Neuronal stem cell (in vitro differentiated cells): Measurements from ENCODE around the gene DDX23.

ENCODE experiments used
- DNase-seq: peaks from one replicate; pipeline ENCODE4 v3.0.0-alpha.2; 2013; ENCODE audit warnings: low spot score
- H2AFZ ChIP-seq: one replicate; pipeline ENCODE4 v1.6.1; 2013; ENCODE audit warnings: mild to moderate bottlenecking, low read length, inconsistent platforms
- H2AK5ac ChIP-seq: 2 replicates; pipeline ENCODE4 v1.6.1; 2013; ENCODE audit warnings: low read depth, mild to moderate bottlenecking, inconsistent platforms, low read length, moderate library complexity, mixed read lengths
- H2BK120ac ChIP-seq: 2 replicates; pipeline ENCODE4 v1.6.1; 2013; ENCODE audit warnings: low read depth, mild to moderate bottlenecking, inconsistent platforms, low read length, moderate library complexity, mixed read lengths
- H2BK12ac ChIP-seq: one replicate; pipeline ENCODE4 v1.6.1; 2013; ENCODE audit warnings: low read length, inconsistent platforms
- H2BK15ac ChIP-seq: 2 replicates; pipeline ENCODE4 v1.6.1; 2013; ENCODE audit warnings: mild to moderate bottlenecking, low read length, inconsistent platforms, mixed read lengths
- H2BK5ac ChIP-seq: one replicate; pipeline ENCODE4 v1.6.1; 2013; ENCODE audit warnings: inconsistent platforms, mild to moderate bottlenecking, low read length, moderate library complexity
- H3K14ac ChIP-seq: one replicate; pipeline ENCODE4 v1.6.1; 2013; ENCODE audit warnings: low read length, inconsistent platforms
- H3K18ac ChIP-seq: 2 replicates; pipeline ENCODE4 v1.6.1; 2013; ENCODE audit warnings: low read length, inconsistent platforms
- H3K23ac ChIP-seq: 2 replicates; pipeline ENCODE4 v1.6.1; 2013; ENCODE audit warnings: low read depth, mild to moderate bottlenecking, mixed read lengths, low read length, inconsistent platforms; ENCODE audit not compliant: poor library complexity
- H3K27ac ChIP-seq: replicated peaks from 3 replicates; pipeline ENCODE4 v1.5.1; 2013; ENCODE audit warnings: low read length, inconsistent platforms
- H3K27me3 ChIP-seq, 3 experiments: 2 replicates each; pipeline ENCODE4 v1.6.1; 2013; ENCODE audit warnings: low read length in 3 of 3, mild to moderate bottlenecking in 2 of 3, inconsistent platforms in 1 of 3, low read depth in 1 of 3, mixed read lengths in 1 of 3, moderate library complexity in 1 of 3; ENCODE audit not compliant: control insufficient read depth in 3 of 3, insufficient read depth in 3 of 3
- H3K36me3 ChIP-seq, 2 donors: replicated peaks in 1 of 2; 2 replicates each; pipeline ENCODE4 v1.6.1; 2013; ENCODE audit warnings: low read length in 2 of 2; ENCODE audit not compliant: control insufficient read depth in 2 of 2, insufficient read depth in 2 of 2
- H3K4ac ChIP-seq: 2 replicates; pipeline ENCODE4 v1.6.1; 2013; ENCODE audit warnings: inconsistent platforms, mild to moderate bottlenecking, low read length, moderate library complexity
- H3K4me1 ChIP-seq, 2 donors: 1 replicate in 1 of 2; 2 replicates in 1 of 2; pipeline ENCODE4 v1.6.1; 2013; ENCODE audit warnings: low read length in 2 of 2, low read depth in 1 of 2; ENCODE audit not compliant: control insufficient read depth in 2 of 2, insufficient read depth in 1 of 2
- H3K4me2 ChIP-seq: one replicate; pipeline ENCODE4 v1.6.1; 2013; ENCODE audit warnings: mild to moderate bottlenecking, low read length, inconsistent platforms; ENCODE audit not compliant: insufficient read depth, poor library complexity, severe bottlenecking
- H3K4me3 ChIP-seq, 2 donors: 2 replicates each; pipeline ENCODE4 v1.5.1; 2013; ENCODE audit warnings: low read length in 2 of 2, mild to moderate bottlenecking in 2 of 2, inconsistent platforms in 1 of 2, moderate library complexity in 1 of 2
- H3K79me1 ChIP-seq: one replicate; pipeline ENCODE4 v1.6.1; 2013; ENCODE audit warnings: low read depth, mild to moderate bottlenecking, inconsistent platforms, low read length, moderate library complexity
- H3K9ac ChIP-seq: one replicate; pipeline ENCODE4 v1.6.1; 2013; ENCODE audit warnings: mild to moderate bottlenecking, low read depth, low read length, inconsistent platforms; ENCODE audit not compliant: poor library complexity
- H3K9me3 ChIP-seq, 2 donors: replicated peaks in 1 of 2; 2 replicates each; pipeline versions ENCODE3 to v1.6.1; 2013; ENCODE audit warnings: low read length in 2 of 2, mild to moderate bottlenecking in 2 of 2, inconsistent platforms in 1 of 2, low read depth in 1 of 2, mixed read lengths in 1 of 2, moderate library complexity in 1 of 2; ENCODE audit not compliant: control insufficient read depth in 2 of 2, insufficient read depth in 1 of 2
- H4K8ac ChIP-seq: one replicate; pipeline ENCODE4 v1.6.1; 2013; ENCODE audit warnings: low read depth, mild to moderate bottlenecking, inconsistent platforms, low read length, moderate library complexity
- H4K91ac ChIP-seq: one replicate; pipeline ENCODE4 v1.6.1; 2013; ENCODE audit warnings: low read length, low read depth, mild to moderate bottlenecking, inconsistent platforms; ENCODE audit not compliant: poor library complexity
- WGBS, 2 donors: extraction: QIAGEN DNeasy Blood & Tissue Kit; methylation state at CpG; one replicate each; pipeline ENCODE4 v1.1.7; 2013; ENCODE audit warnings: missing lambda C conversion rate in 2 of 2, mixed read lengths in 1 of 2; ENCODE audit not compliant: insufficient read length in 2 of 2, insufficient replicate concordance in 1 of 2; ENCODE audit errors: extremely low coverage in 2 of 2; 5-methylcytosine and 5-hydroxymethylcytosine counted together

DDX23 gene

DNA sequence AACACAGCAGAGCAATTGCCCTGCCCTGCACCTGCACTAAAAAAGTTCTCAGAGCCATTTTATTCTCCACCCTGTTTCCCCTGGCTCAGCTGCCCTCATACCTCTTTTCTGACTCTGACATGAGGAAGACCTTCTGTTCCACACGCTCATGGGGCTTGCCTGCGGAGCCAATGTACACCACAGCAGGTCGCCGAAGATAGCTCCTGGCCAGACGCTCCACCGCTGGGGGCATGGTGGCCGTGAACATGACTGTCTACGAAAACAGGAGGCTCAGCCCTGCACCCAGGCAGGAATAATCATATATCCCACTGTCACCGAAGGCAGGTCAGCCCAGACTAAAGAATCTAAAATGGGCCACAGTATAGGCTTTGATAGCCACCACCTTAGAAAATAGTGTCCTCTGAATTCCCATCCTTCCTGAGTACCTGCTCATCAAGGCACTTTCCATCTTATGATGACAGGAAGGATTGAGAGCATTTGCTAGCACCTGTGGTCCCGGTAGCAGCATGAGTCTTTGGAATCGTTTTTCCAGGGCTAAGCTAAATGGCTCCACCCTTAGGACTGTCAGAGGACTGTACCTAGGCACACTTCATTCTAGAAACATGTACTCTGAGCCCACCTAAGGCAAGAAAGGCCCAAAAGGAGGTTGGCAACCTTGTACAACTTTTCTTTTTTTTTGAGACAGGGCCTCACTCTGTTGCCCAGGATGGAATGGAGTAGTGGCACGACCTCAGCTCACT lies 19.5 kb downstream of the DDX23 start:
- H3K9ac ChIP-seq = no peak overlapping the region
- H3K4me2 ChIP-seq = no peak overlapping the region
- no peak overlapping the region for H2AK5ac ChIP-seq
- no peak overlapping the region for H3K14ac ChIP-seq
- no peaks in the 10 kb centered on the region for H3K27me3 ChIP-seq
- no peak overlapping the region for H3K27ac ChIP-seq
- no CpG with 5 or more reads among the region's 12 CpGs for WGBS, 2 donors
- H3K9me3 ChIP-seq = no peaks in the 10 kb centered on the region
- H2BK120ac ChIP-seq = no peak overlapping the region
- no peak overlapping the region for H3K4ac ChIP-seq
- no peak overlapping the region for H4K91ac ChIP-seq
- H3K36me3 ChIP-seq = peaks cover 80 to 98% of the 10 kb centered on the region in 2 donors
- H2BK12ac ChIP-seq = no peak overlapping the region
- H2BK15ac ChIP-seq = no peak overlapping the region
- DNase-seq = no peak
- H4K8ac ChIP-seq = no peak overlapping the region
- H3K18ac ChIP-seq = no peak overlapping the region
- H2AFZ ChIP-seq = no peak overlapping the region
- no peaks in the 10 kb centered on the region for H3K4me1 ChIP-seq
- no peak overlapping the region for H3K23ac ChIP-seq
- no peak overlapping the region for H3K4me3 ChIP-seq
- H3K79me1 ChIP-seq = no peaks in the 10 kb centered on the region
- H2BK5ac ChIP-seq = no peak overlapping the region

DNA sequence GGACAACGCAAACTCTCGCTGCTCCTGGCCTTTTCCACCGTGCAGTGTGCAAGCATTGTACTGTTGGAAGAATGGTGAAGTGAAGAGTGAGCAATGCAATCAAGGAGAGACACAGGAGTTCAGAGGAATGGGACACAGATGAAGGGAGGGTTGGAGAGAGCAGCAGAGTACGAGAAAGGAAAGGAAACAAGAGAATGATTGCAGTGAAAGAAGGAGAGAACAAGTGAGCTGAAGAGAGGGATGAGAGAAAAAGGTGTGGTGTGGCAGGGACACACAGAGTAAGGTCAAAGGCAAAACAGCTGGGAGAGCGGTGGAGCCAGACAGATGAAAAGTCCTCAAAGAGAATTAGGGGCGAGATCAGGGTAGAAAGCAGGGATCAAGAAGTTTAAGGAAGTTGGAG lies 20.7 kb downstream of the DDX23 start:
- H3K36me3 ChIP-seq = peaks cover 78 to 98% of the 10 kb centered on the region in 2 donors
- H2BK120ac ChIP-seq = no peak overlapping the region
- no peak overlapping the region for H3K27ac ChIP-seq
- no peak overlapping the region for H2BK5ac ChIP-seq
- H3K27me3 ChIP-seq = no peaks in the 10 kb centered on the region
- no peak overlapping the region for H3K9ac ChIP-seq
- no peak overlapping the region for H2AK5ac ChIP-seq
- H4K8ac ChIP-seq = no peak overlapping the region
- no CpG with 5 or more reads among the region's 6 CpGs for WGBS, 2 donors
- H3K79me1 ChIP-seq = no peaks in the 10 kb centered on the region
- no peak overlapping the region for H3K14ac ChIP-seq
- no peak overlapping the region for H2AFZ ChIP-seq
- H3K4ac ChIP-seq = no peak overlapping the region
- H3K4me1 ChIP-seq = no peaks in the 10 kb centered on the region
- H4K91ac ChIP-seq = no peak overlapping the region
- no peak for DNase-seq
- H3K18ac ChIP-seq = no peak overlapping the region
- H3K4me3 ChIP-seq = no peak overlapping the region
- H3K23ac ChIP-seq = no peak overlapping the region
- H3K9me3 ChIP-seq = no peaks in the 10 kb centered on the region
- H2BK12ac ChIP-seq = no peak overlapping the region
- no peak overlapping the region for H2BK15ac ChIP-seq
- no peak overlapping the region for H3K4me2 ChIP-seq

DNA sequence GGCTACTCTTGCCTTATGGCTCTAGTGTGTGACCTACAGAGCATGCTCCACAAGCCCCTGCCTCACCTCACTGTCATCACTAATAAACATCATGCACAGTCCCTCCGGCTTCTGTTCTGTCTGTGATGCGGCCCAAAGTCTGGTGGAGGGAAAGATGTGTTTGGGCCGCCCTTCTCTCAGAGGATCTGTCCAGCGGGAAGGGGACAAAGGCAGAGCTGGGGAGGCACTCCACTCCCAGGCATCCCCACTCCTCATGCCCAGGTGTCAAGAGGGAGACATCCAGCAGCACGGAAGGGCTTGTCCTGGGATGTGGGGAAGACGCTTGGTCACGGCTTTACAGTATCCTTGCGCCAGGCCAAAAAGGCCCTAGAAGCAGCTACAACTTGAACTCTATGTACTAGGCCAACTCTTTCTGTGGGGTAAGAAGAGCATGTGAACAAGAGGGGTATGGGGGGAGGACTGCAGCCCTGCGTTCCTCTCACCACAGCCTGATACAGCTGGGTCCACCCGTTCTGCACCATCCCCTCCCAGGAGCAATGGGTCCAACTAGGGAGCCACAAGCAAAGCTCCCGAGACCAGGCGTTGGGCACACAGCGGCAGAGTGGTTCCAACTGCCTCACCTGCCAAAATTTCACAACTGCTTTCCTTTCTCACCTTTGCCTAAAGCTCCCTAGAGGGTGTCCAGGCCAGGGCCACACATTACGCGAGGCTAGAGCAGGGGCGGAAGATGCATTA lies 23.0 kb downstream of the DDX23 start:
- Histone ChIP-seq H3K79me1 (no peaks in the 10 kb centered on the region), H3K9ac (no peak overlapping the region), H3K27me3 (no peaks in the 10 kb centered on the region), H3K4me3 (no peak overlapping the region), H2BK15ac (no peak overlapping the region), H3K36me3 (peaks cover 85 to 98% of the 10 kb centered on the region in 2 donors), H3K4ac (no peak overlapping the region), H4K91ac (no peak overlapping the region), H3K14ac (no peak overlapping the region), H2AFZ (no peak overlapping the region), H2BK12ac (no peak overlapping the region), H3K27ac (no peak overlapping the region), H3K23ac (no peak overlapping the region), H3K4me2 (no peak overlapping the region), H3K18ac (no peak overlapping the region), H2BK120ac (no peak overlapping the region), H2AK5ac (no peak overlapping the region), H3K9me3 (no peaks in the 10 kb centered on the region), H2BK5ac (no peak overlapping the region), H4K8ac (no peak overlapping the region), H3K4me1 (no peaks in the 10 kb centered on the region)
- no CpG with 5 or more reads among the region's 16 CpGs for WGBS, 2 donors
- DNase-seq = no peak

DNA sequence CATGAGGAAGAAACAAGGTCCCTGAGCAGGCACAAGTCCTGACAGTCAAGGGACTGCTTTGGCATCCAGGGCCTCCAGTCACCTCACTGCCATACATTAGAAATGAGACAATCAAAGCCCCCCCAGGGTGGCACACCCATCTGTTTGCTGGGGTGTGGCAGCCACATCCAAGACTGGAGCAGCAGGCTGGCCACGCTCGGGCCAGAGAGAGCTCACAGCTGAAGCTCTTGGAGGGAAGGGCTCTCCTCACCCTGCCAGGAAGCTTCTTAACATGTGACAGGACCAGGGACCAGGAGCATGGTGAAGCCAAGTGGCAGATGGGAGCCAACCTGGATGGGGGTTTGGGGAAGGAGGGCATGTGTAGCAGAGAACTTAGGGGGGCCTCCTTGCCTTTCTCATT lies 23.7 kb downstream of the DDX23 start:
- no peak overlapping the region for H3K14ac ChIP-seq
- H2BK5ac ChIP-seq = no peak overlapping the region
- WGBS, 2 donors = no CpG with 5 or more reads among the region's 2 CpGs
- no peak overlapping the region for H3K27ac ChIP-seq
- H3K4me2 ChIP-seq = no peak overlapping the region
- H3K36me3 ChIP-seq = peaks cover 84 to 98% of the 10 kb centered on the region in 2 donors
- no peak overlapping the region for H4K8ac ChIP-seq
- peak overlapping the region; percentile 36 for H3K9ac ChIP-seq
- DNase-seq = no peak
- H3K9me3 ChIP-seq = no peaks in the 10 kb centered on the region
- no peak overlapping the region for H4K91ac ChIP-seq
- no peak overlapping the region for H3K23ac ChIP-seq
- H2BK120ac ChIP-seq = no peak overlapping the region
- no peak overlapping the region for H3K4me3 ChIP-seq
- no peak overlapping the region for H2BK15ac ChIP-seq
- no peak overlapping the region for H2AFZ ChIP-seq
- no peaks in the 10 kb centered on the region for H3K27me3 ChIP-seq
- no peak overlapping the region for H2BK12ac ChIP-seq
- no peak overlapping the region for H3K18ac ChIP-seq
- no peak overlapping the region for H3K4ac ChIP-seq
- H3K4me1 ChIP-seq = no peaks in the 10 kb centered on the region
- H2AK5ac ChIP-seq = no peak overlapping the region
- H3K79me1 ChIP-seq = no peaks in the 10 kb centered on the region
